Stimulated activated CD4-positive, alpha-beta T cell treated with anti-CD3 and anti-CD28 coated beads, Interleukin-15, amount 100 ng/mL, for 1 hour (primary cell): ENCODE results near the gene GXYLT2.

Experiments
- DNase-seq, 2 donors: peaks; one replicate each; pipeline ENCODE4 v3.0.0-alpha.2; 2020; ENCODE audit warnings: low read depth in 1 of 2, low spot score in 1 of 2

The GXYLT2 gene

DNA sequence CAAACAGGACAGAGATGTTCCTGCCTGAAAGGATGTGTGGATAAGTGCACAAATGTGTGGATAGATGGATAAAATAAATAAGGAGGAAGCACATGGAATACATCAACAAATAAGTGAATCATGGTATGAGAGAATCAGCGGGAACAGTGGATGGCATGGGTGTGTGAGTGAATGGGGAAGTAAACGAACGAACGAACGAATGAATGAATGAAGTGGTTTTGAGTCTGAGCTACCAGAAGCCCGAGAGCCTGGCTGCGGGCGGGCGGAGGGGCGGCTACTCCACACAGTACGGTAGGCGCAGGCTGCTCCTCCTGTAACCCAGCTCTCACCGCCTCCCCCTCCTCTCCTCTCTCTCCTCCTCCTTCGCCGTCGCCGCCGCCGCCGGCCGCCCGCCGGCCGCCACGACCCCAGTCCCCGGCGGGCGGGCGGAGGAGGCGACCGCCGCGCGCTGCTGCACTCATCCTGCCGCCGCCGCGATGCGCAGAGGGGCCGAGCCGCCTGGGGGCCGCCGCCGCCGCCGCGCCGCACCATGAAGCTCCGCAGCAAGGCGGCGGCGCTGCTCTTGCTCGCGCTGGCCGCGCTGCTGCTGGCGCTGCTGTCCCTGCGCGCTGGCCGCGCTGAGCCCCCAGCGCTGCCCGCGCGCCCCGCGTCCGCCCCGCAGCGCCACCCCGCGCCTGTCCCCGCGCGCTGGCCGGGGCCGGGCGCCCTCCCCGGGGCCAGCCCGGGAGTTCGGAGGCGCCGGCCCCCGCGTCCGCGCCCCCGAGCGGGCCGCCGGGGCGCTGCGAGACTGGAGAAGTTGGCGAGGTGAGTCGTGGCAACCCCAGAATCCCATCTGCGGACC lies at the start of gene GXYLT2:
Gene GXYLT2 (plus strand): TSS at position 342 of the 841 bp plus-strand sequence. CDS start 188 bp downstream, at position 530.
- DNase-seq = no peak

DNA sequence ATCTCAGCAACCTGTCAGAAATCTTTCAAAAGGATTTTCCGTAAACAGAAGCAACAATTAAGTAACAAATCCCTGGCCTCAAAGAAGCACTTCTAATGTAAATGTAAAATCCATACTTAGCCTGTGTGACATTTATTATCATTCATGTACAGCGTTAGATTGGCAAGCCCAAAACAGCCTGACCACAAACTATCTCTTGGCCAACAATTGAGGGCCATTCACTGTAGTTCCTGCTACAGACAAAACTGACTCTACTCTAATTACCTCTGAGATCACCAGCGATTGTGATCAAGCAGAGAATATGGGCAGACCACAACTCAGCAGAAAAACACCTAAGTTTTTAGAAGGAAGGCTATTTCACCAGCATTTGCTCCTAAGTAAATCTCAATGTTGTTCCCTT lies 48.8 kb upstream of the GXYLT2 start:
- DNase-seq = no peak

GRCh38 chr3:72844436-72844993 lies 43.3 kb upstream of the GXYLT2 start:
- DNase-seq = no peak

DNA sequence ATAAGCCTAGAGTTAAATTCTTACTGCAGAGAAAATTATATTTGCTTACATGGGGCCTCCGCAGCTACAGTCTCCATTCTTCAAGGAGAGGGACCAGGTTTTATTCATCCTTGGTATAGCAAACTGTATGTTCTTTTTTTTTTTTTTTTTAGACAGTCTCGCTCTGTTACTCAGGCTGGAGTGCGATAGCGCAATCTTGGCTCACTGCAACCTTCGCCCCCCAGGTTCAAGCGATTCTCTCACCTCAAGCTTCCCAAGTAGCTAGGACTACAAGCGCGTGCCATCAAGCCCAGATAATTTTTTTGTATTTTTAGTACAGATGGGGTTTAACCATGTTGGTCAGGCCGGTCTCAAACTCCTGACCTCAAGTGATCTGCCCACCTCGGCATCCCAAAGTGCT lies 41.7 kb upstream of the GXYLT2 start:
- DNase-seq = no peak

DNA sequence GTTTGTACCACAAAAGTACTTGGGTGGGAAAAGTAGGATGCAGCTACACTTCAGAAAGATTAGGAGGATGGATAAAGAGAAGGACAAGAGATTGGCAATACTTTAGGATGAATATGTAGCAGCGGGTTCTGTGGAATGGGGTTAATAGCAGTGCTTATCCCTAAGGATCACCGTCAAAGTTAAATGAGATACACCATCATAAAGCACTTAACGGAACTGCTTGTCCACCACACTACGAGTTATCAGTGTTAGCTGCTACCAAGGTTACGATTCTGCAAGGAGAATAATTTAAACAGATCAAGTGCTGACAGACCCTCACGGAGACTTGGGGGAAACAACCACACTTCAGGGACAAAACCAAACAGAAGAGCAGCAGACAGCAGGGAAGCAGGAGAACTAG lies 40.6 kb upstream of the GXYLT2 start:
- no peak for DNase-seq

- peak; percentile 81 to 91 for DNase-seq
Observed at GRCh38 chr3:72847751-72848702, 39.8 kb upstream of the GXYLT2 start, which contains the start of gene SHQ1. SHQ1 (minus strand) TSS chr3:72848445; CDS start chr3:72848340, 105 bp downstream.

DNA sequence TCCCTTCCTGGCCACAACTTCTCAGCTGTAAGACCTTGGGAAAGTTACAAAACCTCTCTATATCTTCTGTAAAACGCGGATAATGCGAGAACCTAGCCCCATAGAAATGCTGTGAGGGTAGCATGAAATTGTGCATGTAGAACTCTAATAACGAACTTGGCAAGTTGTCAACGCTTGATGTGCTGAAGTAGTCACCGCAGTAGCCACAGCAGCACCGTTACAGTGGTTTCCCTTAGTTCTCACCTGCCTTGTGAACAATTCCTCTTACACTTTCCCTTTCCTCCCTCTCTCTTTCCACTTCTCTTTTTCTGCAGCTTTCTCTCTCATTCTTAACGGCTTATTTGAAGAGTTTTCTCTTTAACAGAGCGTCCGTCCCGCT lies 39.2 kb upstream of the GXYLT2 start:
- DNase-seq = no peak

GRCh38 chr3:72855001-72855400 lies 32.8 kb upstream of the GXYLT2 start:
- DNase-seq = no peak

DNA sequence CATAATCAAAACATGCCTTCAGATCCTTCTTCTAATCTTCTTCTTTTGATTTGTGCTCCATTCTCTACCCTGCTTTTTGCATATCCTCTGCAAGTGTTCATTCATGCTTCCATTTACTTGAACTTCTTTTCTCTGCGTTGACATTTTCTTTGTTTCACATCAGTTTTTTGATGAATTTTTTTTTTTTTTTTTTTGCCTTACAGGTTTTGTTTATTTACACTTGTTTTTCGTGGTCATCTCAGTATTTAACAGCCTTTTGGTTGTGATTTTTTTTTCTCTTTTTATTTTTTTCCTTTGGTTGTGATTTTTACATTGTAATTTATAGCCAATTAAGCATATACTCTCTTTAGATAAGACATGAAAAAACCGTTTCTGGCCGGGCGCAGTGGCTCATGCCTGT lies 27.8 kb upstream of the GXYLT2 start:
- no peak for DNase-seq

DNA sequence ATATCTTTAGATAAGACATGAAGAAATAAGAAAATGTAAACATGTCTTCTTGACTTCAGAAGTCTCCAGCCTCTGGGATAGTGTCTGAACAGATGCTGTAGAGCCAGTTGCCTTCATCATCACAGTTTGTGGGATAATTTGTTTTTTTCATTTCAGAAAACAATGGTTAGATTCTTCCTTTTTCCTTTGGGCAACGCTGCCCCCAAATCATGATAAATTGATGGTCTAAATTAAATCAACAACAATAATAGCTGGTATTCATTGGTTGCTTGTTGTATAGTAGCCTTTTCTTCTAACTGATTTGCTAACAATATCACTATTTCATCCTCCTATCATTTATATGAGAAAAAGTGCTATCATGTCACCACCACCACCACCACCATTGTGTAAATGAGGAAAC lies 27.0 kb upstream of the GXYLT2 start:
- no peak for DNase-seq

DNA sequence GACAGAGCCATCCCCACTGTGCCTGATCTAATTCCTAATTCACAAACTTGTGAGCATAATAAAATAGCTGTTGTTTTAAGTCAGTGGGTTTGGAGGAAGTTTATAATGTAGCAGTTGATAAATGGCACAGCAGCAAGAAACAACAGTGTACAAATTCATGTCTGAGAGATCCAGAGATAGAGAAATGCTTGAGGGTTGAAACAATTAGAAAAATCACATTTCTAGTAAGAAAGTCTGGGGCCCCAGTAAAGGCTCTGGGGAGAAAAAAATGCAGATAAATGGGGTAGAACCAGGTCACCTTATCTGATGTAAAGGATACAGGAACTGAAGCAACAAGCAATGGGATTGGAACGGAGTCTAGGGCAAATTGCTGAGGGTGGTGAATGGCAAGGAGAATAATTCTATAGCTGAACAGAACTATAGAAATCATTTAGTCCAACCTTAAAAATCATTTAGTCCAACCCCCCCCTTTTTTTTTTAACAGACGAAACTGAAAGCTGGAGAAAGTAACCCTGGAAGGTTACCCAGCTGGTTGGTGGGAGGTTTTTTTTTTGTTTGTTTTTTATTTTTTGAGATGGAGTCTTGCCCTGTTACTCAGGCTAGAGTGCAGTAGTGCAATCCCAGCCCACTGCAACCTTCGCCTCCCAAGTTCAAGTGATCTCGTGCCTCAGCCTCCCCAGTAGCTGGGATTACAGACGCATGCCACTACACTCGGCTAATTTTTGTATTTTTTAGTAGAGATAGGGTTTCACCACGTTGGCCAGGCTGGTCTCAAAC lies 25.3 kb upstream of the GXYLT2 start:
- DNase-seq = no peak

GRCh38 chr3:72872183-72872582 lies 15.7 kb upstream of the GXYLT2 start:
- DNase-seq = no peak

DNA sequence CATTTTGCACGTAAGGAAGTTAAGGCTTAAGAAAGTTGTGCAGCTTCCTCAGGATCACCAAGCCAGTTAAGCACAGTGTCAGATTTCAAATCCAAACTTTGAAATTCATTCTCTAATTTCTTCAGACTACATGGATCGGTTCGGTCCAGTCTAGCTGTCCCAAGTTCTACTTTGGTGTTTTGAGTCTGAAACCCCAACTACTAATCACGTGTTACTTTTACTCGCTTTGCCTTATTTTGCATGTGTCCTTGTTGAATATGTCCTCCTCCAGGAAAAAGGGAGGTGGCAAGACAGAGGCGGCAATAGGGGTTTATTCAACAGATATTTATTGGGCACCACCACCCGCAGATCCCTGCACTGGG lies 522 bp upstream of the GXYLT2 start:
- no peak for DNase-seq

GRCh38 chr3:72888546-72889309 lies 882 bp downstream of the GXYLT2 start:
- no peak for DNase-seq

DNA sequence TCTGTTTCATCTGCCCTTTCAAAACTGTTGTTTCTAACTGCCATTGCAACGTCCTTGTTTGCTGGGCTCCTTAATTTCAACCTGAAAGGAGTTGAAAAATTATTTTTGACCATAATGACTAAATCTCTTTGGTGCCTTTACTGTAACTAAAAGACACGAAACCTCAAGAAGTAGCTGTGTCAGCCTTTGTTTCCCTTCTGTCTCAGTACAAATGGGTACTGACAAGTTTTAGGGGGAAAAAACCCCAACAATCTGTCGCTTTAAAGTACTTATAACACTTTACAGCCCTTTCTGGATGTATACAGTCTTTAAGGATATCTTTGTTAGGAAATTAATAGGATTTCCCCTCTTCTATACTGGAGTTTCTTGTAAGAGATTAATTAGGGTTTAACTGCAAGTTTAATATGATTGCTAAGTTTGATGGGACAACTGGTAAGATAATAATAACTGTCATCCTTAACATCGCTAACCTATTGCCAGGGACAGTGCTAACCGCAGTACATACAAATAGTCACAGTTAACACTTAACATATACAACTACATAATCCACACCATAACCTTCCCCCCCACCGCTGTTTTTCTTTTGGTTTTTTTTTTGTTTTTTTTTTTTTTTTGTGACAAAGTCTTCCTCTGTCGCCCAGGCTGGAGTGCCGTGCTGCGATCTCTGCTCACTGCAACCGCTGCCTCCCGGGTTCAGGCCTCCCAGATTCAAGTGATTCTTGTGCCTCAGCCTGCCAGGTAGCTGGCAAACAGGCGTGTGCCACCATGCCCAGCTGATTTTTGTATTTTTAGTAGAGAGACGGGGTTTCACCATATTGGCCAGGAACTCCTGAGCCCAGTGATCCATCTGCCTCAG lies 1.7 kb downstream of the GXYLT2 start:
- no peak for DNase-seq

DNA sequence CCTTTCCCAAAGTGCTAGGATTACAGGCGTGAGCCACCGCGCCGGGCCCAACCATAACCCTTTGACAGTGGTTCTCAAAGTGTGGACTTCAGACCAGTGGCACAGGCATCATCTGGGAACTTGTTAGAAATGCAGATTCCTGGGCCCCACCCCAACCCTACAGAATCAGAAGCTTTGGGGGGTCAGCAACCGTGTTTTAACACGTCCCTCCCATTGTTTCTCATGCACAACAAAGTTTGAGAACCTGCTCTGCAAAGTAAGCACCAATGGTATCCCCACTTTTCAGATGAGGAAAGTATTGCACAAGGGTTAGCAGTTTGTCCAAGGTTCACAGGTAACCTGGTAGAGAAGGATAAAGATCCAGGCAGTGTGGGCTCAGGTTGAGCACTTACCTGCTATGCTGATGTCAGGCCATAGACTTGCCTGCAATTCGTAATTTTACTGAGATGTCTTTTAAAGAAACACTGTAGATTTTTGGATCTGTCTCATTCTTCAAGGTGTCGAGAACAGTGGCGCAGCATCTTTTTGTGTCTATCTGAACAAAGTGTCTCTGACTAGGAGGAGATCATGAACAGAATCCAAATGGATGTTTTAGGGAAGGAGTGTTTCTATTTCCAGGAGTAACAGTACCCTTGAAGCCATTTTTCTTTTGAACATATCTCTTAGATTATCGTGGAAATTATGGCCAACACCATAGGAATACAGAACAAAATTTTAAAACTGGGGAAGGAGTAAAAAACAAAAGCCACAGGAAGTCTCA lies 2.5 kb downstream of the GXYLT2 start:
- DNase-seq = no peak

DNA sequence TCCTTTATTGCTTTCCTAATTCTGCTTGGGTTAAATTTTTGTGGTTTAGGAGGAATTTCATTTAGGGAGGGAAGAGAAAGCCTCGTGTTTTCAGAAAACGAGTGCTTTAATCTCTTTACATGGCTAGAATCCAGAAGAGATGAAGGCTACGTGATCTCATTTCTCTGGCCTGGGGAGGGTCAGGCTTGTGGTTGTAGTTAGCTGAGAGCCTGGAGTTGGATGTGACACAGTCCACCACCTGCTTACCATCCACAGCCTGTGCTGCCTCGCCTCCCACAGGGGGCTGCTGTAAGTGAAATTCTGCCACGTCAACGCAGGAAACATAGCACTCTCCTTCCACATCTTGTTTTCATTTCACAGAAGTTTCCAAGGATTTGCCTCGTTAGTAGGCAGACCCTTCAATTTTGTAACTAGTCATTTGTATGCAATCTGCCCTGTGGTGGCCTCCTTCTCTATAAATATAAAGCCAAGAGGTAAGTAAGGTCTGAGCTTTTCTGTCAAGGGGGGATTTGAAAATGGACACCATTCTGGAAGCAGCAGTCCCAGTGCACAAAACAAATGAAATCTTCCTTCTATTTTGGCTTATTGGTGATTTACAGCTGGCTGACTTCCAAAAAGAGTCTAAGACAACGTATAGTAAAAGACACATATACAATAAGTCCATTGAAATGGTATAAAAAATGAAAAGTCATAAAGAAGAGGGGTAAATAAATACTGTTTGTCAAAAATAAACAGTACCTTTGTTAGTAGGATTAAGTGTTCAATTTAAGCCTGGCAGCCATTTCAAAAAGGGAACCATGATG lies 3.4 kb downstream of the GXYLT2 start:
- no peak for DNase-seq
